PC-9 (cell line): ENCODE data around the gene USP43.

ENCODE experiments used
- CTCF ChIP-seq: fragments of 200-600 bp; sonication (generic); conservative IDR thresholded peaks from 2 replicates; pipeline ENCODE4 v1.6.1; 2017; ENCODE audit warnings: mixed run types, antibody characterized with exemption, mild to moderate bottlenecking, moderate library complexity
- EZH2 ChIP-seq: fragments of 200-600 bp; sonication (generic); IDR thresholded peaks from 2 replicates; pipeline ENCODE4 v1.8.0; 2017; ENCODE audit warnings: antibody characterized with exemption, low read depth

GRCh38 chr17:9635340-9635739, 10.0 kb upstream of the USP43 start:
- no peak for TF ChIP-seq CTCF
- no peak for TF ChIP-seq EZH2
